ENCODE results near the gene S100A13. TPM values are rescaled to one million over a fixed set of nuclear protein-coding genes. Genes with fewer than 3 reads are reported as not detected.
"Not testable (repeated sequence)": the region's sequence is repeated elsewhere in the genome, so short reads cannot be mapped to it uniquely, and the experiment has no call there.

Gene S100A13
- total and polyA plus RNA-seq, 3 donors from 2014 or later: 54.2 to 90.9 (median 78.2) TPM

DNA sequence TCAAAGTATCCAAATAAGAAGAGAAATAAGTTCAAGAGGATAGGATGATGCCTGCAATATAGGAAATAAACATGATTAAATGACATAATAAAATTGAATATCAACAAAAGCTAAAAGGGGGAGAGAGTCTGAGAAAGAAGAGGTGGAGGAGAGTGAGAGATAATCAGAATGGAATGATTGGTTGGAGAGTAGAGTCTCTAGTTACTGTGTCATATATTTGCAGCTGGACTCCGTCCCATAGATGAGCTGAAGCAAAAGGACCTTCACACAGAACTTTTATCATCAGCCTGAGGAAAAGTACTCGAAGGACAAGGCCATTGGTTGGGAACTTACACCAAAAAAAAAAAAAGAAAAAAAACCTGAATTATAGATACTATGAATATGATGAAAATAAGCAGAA lies 38.8 kb downstream of the S100A13 start:
- peak; percentile 44 for DNase-seq
- peak overlapping the region in 1 of 2 donors; percentile 37 for H3K27ac ChIP-seq
- intact Hi-C loops (cut with DNase I; ENCODE audit: low total_unique reads): no loop called here
- H3K4me1 ChIP-seq: peaks cover 15% of the 10 kb centered on the region
- 44 to 61% methylated on average over 2 of the region's 2 CpGs for WGBS, 2 donors
- no peaks in the 10 kb centered on the region for H3K27me3 ChIP-seq
- H3K36me3 ChIP-seq (ENCODE audit: low read depth, missing control alignments): no peaks in the 10 kb centered on the region
- TF ChIP-seq POLR2A (IDR thresholded peaks at IDR 0.05): no peak
- TF ChIP-seq, protein P1, sequence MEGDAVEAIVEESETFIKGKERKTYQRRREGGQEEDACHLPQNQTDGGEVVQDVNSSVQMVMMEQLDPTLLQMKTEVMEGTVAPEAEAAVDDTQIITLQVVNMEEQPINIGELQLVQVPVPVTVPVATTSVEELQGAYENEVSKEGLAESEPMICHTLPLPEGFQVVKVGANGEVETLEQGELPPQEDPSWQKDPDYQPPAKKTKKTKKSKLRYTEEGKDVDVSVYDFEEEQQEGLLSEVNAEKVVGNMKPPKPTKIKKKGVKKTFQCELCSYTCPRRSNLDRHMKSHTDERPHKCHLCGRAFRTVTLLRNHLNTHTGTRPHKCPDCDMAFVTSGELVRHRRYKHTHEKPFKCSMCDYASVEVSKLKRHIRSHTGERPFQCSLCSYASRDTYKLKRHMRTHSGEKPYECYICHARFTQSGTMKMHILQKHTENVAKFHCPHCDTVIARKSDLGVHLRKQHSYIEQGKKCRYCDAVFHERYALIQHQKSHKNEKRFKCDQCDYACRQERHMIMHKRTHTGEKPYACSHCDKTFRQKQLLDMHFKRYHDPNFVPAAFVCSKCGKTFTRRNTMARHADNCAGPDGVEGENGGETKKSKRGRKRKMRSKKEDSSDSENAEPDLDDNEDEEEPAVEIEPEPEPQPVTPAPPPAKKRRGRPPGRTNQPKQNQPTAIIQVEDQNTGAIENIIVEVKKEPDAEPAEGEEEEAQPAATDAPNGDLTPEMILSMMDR (IDR thresholded peaks at IDR 0.05): no peak
- H3K9me3 ChIP-seq: no peaks in the 10 kb centered on the region
- H3K4me3 ChIP-seq: no peak overlapping the region

DNA sequence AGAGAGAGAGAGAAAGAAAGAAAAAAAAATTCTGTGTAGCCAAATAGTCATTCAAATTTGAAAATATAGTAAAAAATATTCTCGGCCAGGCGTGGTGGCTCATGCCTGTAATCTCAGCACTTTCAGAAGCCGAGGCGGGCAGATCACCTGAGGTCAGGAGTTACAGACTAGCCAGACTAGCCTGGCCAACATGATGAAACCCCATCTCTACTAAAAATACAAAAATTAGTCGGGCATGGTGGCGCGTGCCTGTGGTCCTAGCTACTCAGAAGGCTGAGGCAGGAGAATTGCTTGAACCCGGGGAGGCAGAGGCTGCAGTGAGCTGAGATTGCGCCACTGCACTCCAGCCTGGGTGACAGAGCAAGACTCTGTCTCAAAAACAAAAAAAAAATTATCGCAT lies 39.3 kb downstream of the S100A13 start:
- intact Hi-C loops (cut with DNase I; ENCODE audit: low total_unique reads); H3K9me3 ChIP-seq; H3K4me3 ChIP-seq; H3K36me3 ChIP-seq (ENCODE audit: low read depth, missing control alignments); DNase-seq; H3K27me3 ChIP-seq: not testable (repeated sequence)
- Histone ChIP-seq H3K27ac (peak overlapping the region; percentile 37 to 61), H3K4me1 (peaks cover 15% of the 10 kb centered on the region)
- 49 to 75% methylated on average over 10 of the region's 10 CpGs for WGBS, 2 donors

DNA sequence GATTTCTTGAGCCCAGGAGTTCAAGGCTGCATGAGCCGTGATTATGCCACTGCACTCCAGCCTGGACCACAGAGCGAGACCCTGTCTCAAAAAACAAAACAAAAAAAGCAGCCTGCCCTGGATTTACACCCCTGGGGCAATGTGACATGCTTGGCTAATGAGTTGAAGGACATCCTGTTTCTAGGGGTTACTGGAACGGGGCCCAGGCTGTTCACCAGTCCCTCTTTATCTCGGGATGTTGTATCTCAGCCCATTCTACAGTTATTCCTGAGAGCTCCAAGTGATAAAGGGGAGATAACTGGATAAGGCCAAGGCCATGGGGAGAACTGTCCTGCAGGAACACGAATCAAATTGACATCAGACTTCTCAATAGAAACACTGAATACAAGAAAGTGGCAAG lies 40.0 kb downstream of the S100A13 start:
- 47 to 66% methylated on average over 5 of the region's 5 CpGs for WGBS, 2 donors
- H3K27ac ChIP-seq: peak overlapping the region; percentile 37 to 61
- intact Hi-C loops (cut with DNase I; ENCODE audit: low total_unique reads): no loop called here
- H3K4me3 ChIP-seq: no peak overlapping the region
- DNase-seq: no peak
- H3K4me1 ChIP-seq: peaks cover 15% of the 10 kb centered on the region
- no peaks in the 10 kb centered on the region for H3K27me3 ChIP-seq
- no peaks in the 10 kb centered on the region for H3K9me3 ChIP-seq
- TF ChIP-seq POLR2A (IDR thresholded peaks at IDR 0.05): no peak
- TF ChIP-seq, protein P1 (IDR thresholded peaks at IDR 0.05): no peak
- H3K36me3 ChIP-seq (ENCODE audit: low read depth, missing control alignments): no peaks in the 10 kb centered on the region

DNA sequence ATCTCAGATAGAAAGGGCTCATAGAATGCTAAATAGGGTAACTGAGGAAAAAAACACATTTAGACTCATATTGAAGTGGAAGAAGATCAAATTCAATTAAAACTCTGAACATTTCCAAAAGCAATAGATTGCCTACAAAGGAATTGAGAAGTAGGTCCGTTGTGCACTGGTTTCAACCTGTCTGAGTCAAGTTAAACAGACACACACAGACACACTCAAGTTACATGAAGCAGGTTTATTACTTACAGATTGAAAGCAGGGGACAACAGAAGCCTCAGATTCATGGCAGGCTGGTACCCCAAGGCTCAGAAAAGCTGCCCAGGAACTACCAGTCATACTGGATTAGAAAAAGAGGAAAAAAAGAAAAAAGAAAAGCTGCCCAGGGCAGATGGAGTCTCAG lies 41.0 kb downstream of the S100A13 start:
- no peak for TF ChIP-seq POLR2A (IDR thresholded peaks at IDR 0.05)
- TF ChIP-seq, protein P1 (IDR thresholded peaks at IDR 0.05): no peak
- 55 to 69% methylated on average over 1 of the region's 1 CpG for WGBS, 2 donors
- intact Hi-C loops (cut with DNase I; ENCODE audit: low total_unique reads): no loop called here
- peak overlapping the region in 1 of 2 donors; percentile 61 for H3K27ac ChIP-seq
- no peak overlapping the region for H3K4me3 ChIP-seq
- peaks cover 15% of the 10 kb centered on the region for H3K4me1 ChIP-seq
- no peaks in the 10 kb centered on the region for H3K9me3 ChIP-seq
- DNase-seq: no peak
- no peaks in the 10 kb centered on the region for H3K27me3 ChIP-seq
- no peaks in the 10 kb centered on the region for H3K36me3 ChIP-seq (ENCODE audit: low read depth, missing control alignments)

DNA sequence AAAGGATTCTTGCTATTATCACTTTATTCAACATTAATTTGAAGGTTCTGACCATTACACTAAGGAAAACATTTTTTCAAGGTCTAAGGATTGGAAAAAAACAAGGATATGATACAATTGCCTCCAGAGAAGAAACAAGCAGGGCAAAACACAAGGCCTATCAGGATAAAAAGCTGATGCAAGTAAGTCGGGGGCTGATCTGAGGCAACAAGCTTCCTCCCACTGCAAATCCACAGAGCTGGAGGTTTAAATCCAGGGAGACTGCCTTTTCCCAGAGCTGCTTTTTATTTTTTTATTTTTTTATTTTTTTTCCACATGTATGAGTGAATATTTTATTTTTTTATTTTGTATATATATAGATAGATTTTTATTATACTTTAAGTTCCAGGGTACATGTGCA lies 42.3 kb downstream of the S100A13 start:
- Histone ChIP-seq H3K4me3 (no peak overlapping the region), H3K27ac (peak overlapping the region; percentile 31 to 43), H3K27me3 (no peaks in the 10 kb centered on the region), H3K4me1 (peaks cover 15% of the 10 kb centered on the region), H3K9me3 (no peaks in the 10 kb centered on the region), H3K36me3 (ENCODE audit: low read depth, missing control alignments) (no peaks in the 10 kb centered on the region)
- TF ChIP-seq POLR2A (IDR thresholded peaks at IDR 0.05): no peak
- TF ChIP-seq, protein P1 (IDR thresholded peaks at IDR 0.05): no peak
- DNase-seq: peak; percentile 56
- 56 to 65% methylated on average over 1 of the region's 1 CpG for WGBS, 2 donors
- intact Hi-C loops (cut with DNase I; ENCODE audit: low total_unique reads): no loop called here
